ENCODE data around the gene COL20A1. TPM values are rescaled to one million over a fixed set of nuclear protein-coding genes. Genes with fewer than 3 reads are reported as not detected.

Gene COL20A1
- total RNA-seq, 5 donors from 2014 or later (not counting 1 experiment from before 2014, with no cell fraction given): 0.16 to 0.35 (median 0.23) TPM; not detected in 2

GRCh38 chr20:63276956-63277355 lies 16.0 kb upstream of the COL20A1 start:
- H3K4me3 ChIP-seq (ENCODE audit: control insufficient read depth in 1 of 2, extremely low read depth in 1 of 2, low read length in 1 of 2): no peak overlapping the region
- H3K4me1 ChIP-seq (ENCODE audit: control insufficient read depth in 1 of 2, extremely low read depth in 1 of 2, insufficient read depth in 2 of 2, low read length in 2 of 2): peaks cover 8 to 25% of the 10 kb centered on the region in 2 experiments
- H3K27ac ChIP-seq (ENCODE audit: low read length): no peak overlapping the region
- no peak overlapping the region for H3K27ac Mint-ChIP-seq
- peaks cover 20 to 45% of the 10 kb centered on the region in 2 donors for H3K36me3 ChIP-seq (ENCODE audit: control insufficient read depth in 2 of 2, extremely low read depth in 1 of 2, insufficient read depth in 1 of 2, low read length in 1 of 2)
- no peak for ATAC-seq (replicated peaks in 1 of 4)
- no peaks in the 10 kb centered on the region for H3K27me3 ChIP-seq (replicated peaks in 1 of 2; ENCODE audit: control insufficient read depth in 2 of 2, extremely low read depth in 1 of 2, insufficient read depth in 2 of 2, low read length in 1 of 2)
- ChIA-PET CTCF (no interaction called here), POLR2A (interaction anchor here in 1 of 2 donors (0.7 kb wide), 1 partner anchor 266 kb away, joined by 3 read pairs; no protein-coding TSS in a partner anchor)
- no peak overlapping the region for H3K4me3 Mint-ChIP-seq
- H3K4me1 Mint-ChIP-seq: peaks cover 22 to 26% (median 23%) of the 10 kb centered on the region in 3 donors
- H3K27me3 Mint-ChIP-seq: no peaks in the 10 kb centered on the region
- no peak for DNase-seq
- 97% methylated on average over 20 of the region's 20 CpGs for WGBS (ENCODE audit: insufficient coverage)
- no peaks in the 10 kb centered on the region for H3K9me3 ChIP-seq
- no peaks in the 10 kb centered on the region for H3K9me3 Mint-ChIP-seq
- peaks cover 9% of the 10 kb centered on the region for H3K36me3 Mint-ChIP-seq

GRCh38 chr20:63277466-63278272 lies 15.3 kb upstream of the COL20A1 start:
- Mint-ChIP-seq H3K27me3 (no peaks in the 10 kb centered on the region), H3K4me3 (no peak overlapping the region), H3K4me1 (peaks cover 22 to 26% (median 23%) of the 10 kb centered on the region in 3 donors), H3K27ac (no peak overlapping the region), H3K36me3 (peaks cover 9% of the 10 kb centered on the region), H3K9me3 (no peaks in the 10 kb centered on the region)
- DNase-seq (no peak), ATAC-seq (replicated peaks in 1 of 4) (no peak)
- ChIA-PET CTCF (no interaction called here), POLR2A (interaction anchor here in 1 of 2 donors (0.7 kb wide), 1 partner anchor 267 kb away, joined by 3 read pairs; no protein-coding TSS in a partner anchor)
- no peaks in the 10 kb centered on the region for H3K9me3 ChIP-seq
- no peak overlapping the region for H3K4me3 ChIP-seq (ENCODE audit: control insufficient read depth in 1 of 2, extremely low read depth in 1 of 2, low read length in 1 of 2)
- H3K36me3 ChIP-seq (ENCODE audit: control insufficient read depth in 2 of 2, extremely low read depth in 1 of 2, insufficient read depth in 1 of 2, low read length in 1 of 2): peaks cover 20 to 46% of the 10 kb centered on the region in 2 donors
- no peaks in the 10 kb centered on the region for H3K27me3 ChIP-seq (replicated peaks in 1 of 2; ENCODE audit: control insufficient read depth in 2 of 2, extremely low read depth in 1 of 2, insufficient read depth in 2 of 2, low read length in 1 of 2)
- H3K4me1 ChIP-seq (ENCODE audit: control insufficient read depth in 1 of 2, extremely low read depth in 1 of 2, insufficient read depth in 2 of 2, low read length in 2 of 2): peaks cover 8 to 23% of the 10 kb centered on the region in 2 experiments
- H3K27ac ChIP-seq (ENCODE audit: low read length): no peak overlapping the region
- 97% methylated on average over 28 of the region's 30 CpGs for WGBS (ENCODE audit: insufficient coverage)

GRCh38 chr20:63278661-63279060 lies 14.3 kb upstream of the COL20A1 start:
- H3K27me3 ChIP-seq (replicated peaks in 1 of 2; ENCODE audit: control insufficient read depth in 2 of 2, extremely low read depth in 1 of 2, insufficient read depth in 2 of 2, low read length in 1 of 2): no peaks in the 10 kb centered on the region
- Mint-ChIP-seq H3K9me3 (no peaks in the 10 kb centered on the region), H3K36me3 (peaks cover 9% of the 10 kb centered on the region), H3K27ac (no peak overlapping the region), H3K4me3 (no peak overlapping the region), H3K27me3 (no peaks in the 10 kb centered on the region), H3K4me1 (peaks cover 18 to 21% (median 18%) of the 10 kb centered on the region in 3 donors)
- ChIA-PET POLR2A (no interaction called here), CTCF (no interaction called here)
- peaks cover 20 to 55% of the 10 kb centered on the region in 2 donors for H3K36me3 ChIP-seq (ENCODE audit: control insufficient read depth in 2 of 2, extremely low read depth in 1 of 2, insufficient read depth in 1 of 2, low read length in 1 of 2)
- ATAC-seq (replicated peaks in 1 of 4): no peak
- peaks cover 3 to 21% of the 10 kb centered on the region in 2 experiments for H3K4me1 ChIP-seq (ENCODE audit: control insufficient read depth in 1 of 2, extremely low read depth in 1 of 2, insufficient read depth in 2 of 2, low read length in 2 of 2)
- WGBS (ENCODE audit: insufficient coverage): 94% methylated on average over 17 of the region's 17 CpGs
- no peaks in the 10 kb centered on the region for H3K9me3 ChIP-seq
- no peak overlapping the region for H3K27ac ChIP-seq (ENCODE audit: low read length)
- no peak overlapping the region for H3K4me3 ChIP-seq (ENCODE audit: control insufficient read depth in 1 of 2, extremely low read depth in 1 of 2, low read length in 1 of 2)
- DNase-seq: no peak

- Histone ChIP-seq H3K4me1 (ENCODE audit: control insufficient read depth in 1 of 2, extremely low read depth in 1 of 2, insufficient read depth in 2 of 2, low read length in 2 of 2) (peaks cover 0 to 15% of the 10 kb centered on the region in 2 experiments), H3K36me3 (ENCODE audit: control insufficient read depth in 2 of 2, extremely low read depth in 1 of 2, insufficient read depth in 1 of 2, low read length in 1 of 2) (peaks cover 20 to 60% of the 10 kb centered on the region in 2 donors), H3K4me3 (ENCODE audit: control insufficient read depth in 1 of 2, extremely low read depth in 1 of 2, low read length in 1 of 2) (no peak overlapping the region), H3K27me3 (replicated peaks in 1 of 2; ENCODE audit: control insufficient read depth in 2 of 2, extremely low read depth in 1 of 2, insufficient read depth in 2 of 2, low read length in 1 of 2) (no peaks in the 10 kb centered on the region), H3K27ac (ENCODE audit: low read length) (no peak overlapping the region), H3K9me3 (no peaks in the 10 kb centered on the region)
- ATAC-seq (replicated peaks in 1 of 4) (no peak), DNase-seq (no peak)
- 97% methylated on average over 11 of the region's 15 CpGs for WGBS (ENCODE audit: insufficient coverage)
- H3K4me3 Mint-ChIP-seq: no peak overlapping the region
- no peaks in the 10 kb centered on the region for H3K27me3 Mint-ChIP-seq
- H3K27ac Mint-ChIP-seq: no peak overlapping the region
- no peaks in the 10 kb centered on the region for H3K9me3 Mint-ChIP-seq
- H3K36me3 Mint-ChIP-seq: peaks cover 12% of the 10 kb centered on the region
- ChIA-PET POLR2A (no interaction called here), CTCF (no interaction called here)
- peaks cover 10 to 12% (median 11%) of the 10 kb centered on the region in 3 donors for H3K4me1 Mint-ChIP-seq
Measured at GRCh38 chr20:63279931-63280330, 13.1 kb upstream of the COL20A1 start.

GRCh38 chr20:63280371-63280770 lies 12.6 kb upstream of the COL20A1 start:
- peaks cover 5 to 8% (median 7%) of the 10 kb centered on the region in 3 donors for H3K4me1 Mint-ChIP-seq
- no peaks in the 10 kb centered on the region for H3K27me3 Mint-ChIP-seq
- no peaks in the 10 kb centered on the region for H3K9me3 Mint-ChIP-seq
- WGBS (ENCODE audit: insufficient coverage): 96% methylated on average over 4 of the region's 6 CpGs
- Histone ChIP-seq H3K9me3 (no peaks in the 10 kb centered on the region), H3K36me3 (ENCODE audit: control insufficient read depth in 2 of 2, extremely low read depth in 1 of 2, insufficient read depth in 1 of 2, low read length in 1 of 2) (peaks cover 20 to 64% of the 10 kb centered on the region in 2 donors), H3K4me3 (ENCODE audit: control insufficient read depth in 1 of 2, extremely low read depth in 1 of 2, low read length in 1 of 2) (no peak overlapping the region), H3K27ac (ENCODE audit: low read length) (no peak overlapping the region), H3K4me1 (ENCODE audit: control insufficient read depth in 1 of 2, extremely low read depth in 1 of 2, insufficient read depth in 2 of 2, low read length in 2 of 2) (peaks cover 0 to 15% of the 10 kb centered on the region in 2 experiments), H3K27me3 (replicated peaks in 1 of 2; ENCODE audit: control insufficient read depth in 2 of 2, extremely low read depth in 1 of 2, insufficient read depth in 2 of 2, low read length in 1 of 2) (no peaks in the 10 kb centered on the region)
- POLR2A ChIA-PET: no interaction called here
- DNase-seq (no peak), ATAC-seq (replicated peaks in 1 of 4) (no peak)
- no peak overlapping the region for H3K27ac Mint-ChIP-seq
- peaks cover 12% of the 10 kb centered on the region for H3K36me3 Mint-ChIP-seq
- CTCF ChIA-PET: no interaction called here
- H3K4me3 Mint-ChIP-seq: no peak overlapping the region

- H3K9me3 ChIP-seq: no peaks in the 10 kb centered on the region
- ATAC-seq (replicated peaks in 1 of 4): no peak
- Mint-ChIP-seq H3K4me1 (peaks cover 4 to 7% (median 6%) of the 10 kb centered on the region in 3 donors), H3K4me3 (no peak overlapping the region), H3K36me3 (peaks cover 12% of the 10 kb centered on the region), H3K27me3 (no peaks in the 10 kb centered on the region), H3K9me3 (no peaks in the 10 kb centered on the region), H3K27ac (no peak overlapping the region)
- ChIA-PET CTCF (no interaction called here), POLR2A (no interaction called here)
- no peak overlapping the region for H3K4me3 ChIP-seq (ENCODE audit: control insufficient read depth in 1 of 2, extremely low read depth in 1 of 2, low read length in 1 of 2)
- H3K4me1 ChIP-seq (ENCODE audit: control insufficient read depth in 1 of 2, extremely low read depth in 1 of 2, insufficient read depth in 2 of 2, low read length in 2 of 2): peaks cover 0 to 19% of the 10 kb centered on the region in 2 experiments
- H3K36me3 ChIP-seq (ENCODE audit: control insufficient read depth in 2 of 2, extremely low read depth in 1 of 2, insufficient read depth in 1 of 2, low read length in 1 of 2): peaks cover 23 to 63% of the 10 kb centered on the region in 2 donors
- WGBS (ENCODE audit: insufficient coverage): 88% methylated on average over 19 of the region's 19 CpGs
- no peaks in the 10 kb centered on the region for H3K27me3 ChIP-seq (replicated peaks in 1 of 2; ENCODE audit: control insufficient read depth in 2 of 2, extremely low read depth in 1 of 2, insufficient read depth in 2 of 2, low read length in 1 of 2)
- H3K27ac ChIP-seq (ENCODE audit: low read length): no peak overlapping the region
- no peak for DNase-seq
Measured at GRCh38 chr20:63280929-63281545, 11.9 kb upstream of the COL20A1 start.
